GM10248 (cell line): Measurements from ENCODE around the gene CES5A.
A peak's percentile ranks its signal among the peaks of the same experiment; 100 is the strongest.
"Not testable (repeated sequence)": the region's sequence is repeated elsewhere in the genome, so short reads cannot be mapped to it uniquely, and the experiment has no call there.

ENCODE experiments used
- CTCF ChIA-PET: fragments of 300-600 bp; sonication (Branson Sonifier 250); formaldehyde crosslinking; extraction: SDS; loops from one replicate; lab custom pipeline; 2021; ENCODE audit warnings: antibody characterized with exemption; lab: Yijun Ruan, JAX
- POLR2A ChIA-PET: fragments of 350-650 bp; sonication (Branson Sonifier 250); formaldehyde crosslinking; extraction: SDS; loops from one replicate; lab custom pipeline; 2020; ENCODE audit warnings: antibody characterized with exemption; lab: Yijun Ruan, JAX
- DNase-seq: peaks from one replicate; pipeline ENCODE4 v3.0.0; 2012; ENCODE audit errors: extremely low spot score
- TF ChIP-seq, protein P1 (sequence below): IDR thresholded peaks from 2 replicates; pipeline ENCODE4 v1.5.1; 2012; ENCODE audit warnings: mild to moderate bottlenecking, low read depth; ENCODE audit errors: extremely low read depth, missing control alignments, control extremely low read depth

Gene CES5A

DNA sequence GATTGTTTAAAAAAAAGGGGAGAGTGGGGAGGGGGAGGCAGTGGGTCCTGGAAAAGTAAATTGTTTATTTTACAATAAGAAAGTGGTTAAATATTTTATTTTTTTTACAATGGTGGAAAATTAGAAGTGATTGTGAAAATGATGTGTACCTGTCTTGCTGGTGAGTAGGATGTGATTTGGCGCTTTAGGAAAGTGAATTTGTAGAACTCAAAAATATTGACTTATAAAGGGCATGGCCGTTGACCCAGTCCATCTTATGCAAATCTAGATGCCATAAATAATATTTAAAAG lies 32.1 kb downstream of the CES5A start:
- ChIA-PET POLR2A (no interaction called here), CTCF (interaction anchor here (1.9 kb wide), 1 partner anchor 14 kb away, joined by 6 read pairs; no protein-coding TSS in a partner anchor)
- TF ChIP-seq, protein P1, sequence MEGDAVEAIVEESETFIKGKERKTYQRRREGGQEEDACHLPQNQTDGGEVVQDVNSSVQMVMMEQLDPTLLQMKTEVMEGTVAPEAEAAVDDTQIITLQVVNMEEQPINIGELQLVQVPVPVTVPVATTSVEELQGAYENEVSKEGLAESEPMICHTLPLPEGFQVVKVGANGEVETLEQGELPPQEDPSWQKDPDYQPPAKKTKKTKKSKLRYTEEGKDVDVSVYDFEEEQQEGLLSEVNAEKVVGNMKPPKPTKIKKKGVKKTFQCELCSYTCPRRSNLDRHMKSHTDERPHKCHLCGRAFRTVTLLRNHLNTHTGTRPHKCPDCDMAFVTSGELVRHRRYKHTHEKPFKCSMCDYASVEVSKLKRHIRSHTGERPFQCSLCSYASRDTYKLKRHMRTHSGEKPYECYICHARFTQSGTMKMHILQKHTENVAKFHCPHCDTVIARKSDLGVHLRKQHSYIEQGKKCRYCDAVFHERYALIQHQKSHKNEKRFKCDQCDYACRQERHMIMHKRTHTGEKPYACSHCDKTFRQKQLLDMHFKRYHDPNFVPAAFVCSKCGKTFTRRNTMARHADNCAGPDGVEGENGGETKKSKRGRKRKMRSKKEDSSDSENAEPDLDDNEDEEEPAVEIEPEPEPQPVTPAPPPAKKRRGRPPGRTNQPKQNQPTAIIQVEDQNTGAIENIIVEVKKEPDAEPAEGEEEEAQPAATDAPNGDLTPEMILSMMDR: no peak
- no peak for DNase-seq

DNA sequence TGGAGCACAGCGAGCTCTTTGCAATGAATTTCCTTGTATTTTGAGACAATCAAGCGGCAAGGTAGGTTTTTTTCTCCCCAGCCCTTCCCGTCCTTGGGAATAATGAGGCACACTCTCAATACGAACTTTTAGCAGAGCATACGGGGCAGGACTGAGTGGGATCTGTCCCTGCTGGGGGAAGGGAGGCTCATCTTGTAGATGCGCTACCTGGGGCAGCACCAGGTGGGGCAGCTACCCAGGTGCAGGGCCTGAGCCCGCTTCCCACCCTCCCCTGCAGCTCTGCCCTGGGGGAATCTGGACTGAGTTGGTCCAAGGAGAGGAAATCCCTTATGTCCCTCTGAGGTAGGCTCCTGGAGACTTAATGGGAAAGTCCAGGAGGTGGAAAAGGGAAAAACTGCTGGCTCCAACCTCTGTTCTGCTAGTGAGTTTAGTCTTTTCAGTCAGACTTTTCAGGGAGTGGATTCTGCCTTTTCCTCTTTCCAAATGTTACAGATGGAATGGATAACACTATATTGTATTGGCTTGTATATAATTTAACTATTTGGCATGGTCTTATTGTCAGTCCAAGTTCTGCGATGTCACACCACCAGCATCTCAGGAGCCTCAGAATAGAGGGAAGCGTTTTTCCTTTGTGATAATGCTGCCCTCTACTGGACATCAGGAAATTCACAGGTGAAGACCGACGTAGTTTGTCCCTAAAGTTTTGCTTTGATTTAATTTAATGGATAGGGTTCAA lies 32.6 kb downstream of the CES5A start:
- TF ChIP-seq, protein P1: peak; percentile 58
- ChIA-PET POLR2A (no interaction called here), CTCF (interaction anchor here (0.9 to 4.6 kb wide), 10 partner anchors 9 to 377 kb away, joined by 3 to 41 read pairs (median 6); partner anchors contain the start of gene CES1)
- DNase-seq: peak; percentile 65

DNA sequence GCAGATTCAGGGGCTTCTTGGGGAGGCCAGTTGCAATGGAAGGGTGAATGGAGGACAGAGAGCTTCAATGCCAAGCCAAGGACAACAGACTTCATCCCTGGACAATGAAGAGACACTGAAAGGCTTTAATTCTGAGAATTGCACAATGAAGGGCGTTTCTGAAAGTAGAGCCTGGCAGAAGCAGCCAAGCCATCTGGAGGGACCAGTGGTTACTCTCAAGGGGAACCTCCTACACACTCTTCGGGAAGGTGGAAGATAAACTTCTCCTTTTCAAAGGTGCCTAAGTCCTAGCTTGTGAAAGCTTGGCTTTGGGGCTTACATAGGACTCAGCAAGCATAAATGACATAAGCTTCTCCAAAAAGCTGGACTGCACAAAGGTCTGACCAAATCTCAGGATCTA lies 36.1 kb downstream of the CES5A start:
- POLR2A ChIA-PET: no interaction called here
- no peak for DNase-seq
- TF ChIP-seq, protein P1: no peak
- CTCF ChIA-PET: interaction anchor here (1.6 to 4.6 kb wide), 2 partner anchors 128 to 375 kb away, joined by 3 to 41 read pairs; no protein-coding TSS in a partner anchor

DNA sequence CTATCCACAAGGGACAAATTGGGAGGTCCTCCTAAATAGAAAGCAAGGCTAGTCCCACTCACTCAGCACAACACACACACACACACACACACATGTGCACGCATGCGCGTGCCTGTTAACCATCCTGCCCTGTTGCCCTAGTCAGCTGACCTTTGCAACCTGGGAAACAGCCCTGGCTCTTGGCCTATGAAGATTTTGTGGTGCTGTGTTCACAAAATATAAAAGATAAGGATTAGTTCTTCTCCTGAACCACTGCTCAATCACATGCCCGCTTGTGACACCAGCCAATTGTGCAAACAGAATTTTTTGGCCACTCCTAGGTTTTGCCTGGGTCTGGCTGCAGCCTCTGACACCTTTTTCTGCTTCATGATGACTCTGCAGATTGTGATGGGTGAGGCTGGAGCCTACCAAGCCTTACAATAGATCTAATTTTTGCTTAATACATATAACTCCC lies 39.0 kb downstream of the CES5A start:
- TF ChIP-seq, protein P1: no peak
- ChIA-PET POLR2A (no interaction called here), CTCF (interaction anchor here (1.3 kb wide), 1 partner anchor 123 kb away, joined by 4 read pairs; no protein-coding TSS in a partner anchor)
- DNase-seq: no peak

DNA sequence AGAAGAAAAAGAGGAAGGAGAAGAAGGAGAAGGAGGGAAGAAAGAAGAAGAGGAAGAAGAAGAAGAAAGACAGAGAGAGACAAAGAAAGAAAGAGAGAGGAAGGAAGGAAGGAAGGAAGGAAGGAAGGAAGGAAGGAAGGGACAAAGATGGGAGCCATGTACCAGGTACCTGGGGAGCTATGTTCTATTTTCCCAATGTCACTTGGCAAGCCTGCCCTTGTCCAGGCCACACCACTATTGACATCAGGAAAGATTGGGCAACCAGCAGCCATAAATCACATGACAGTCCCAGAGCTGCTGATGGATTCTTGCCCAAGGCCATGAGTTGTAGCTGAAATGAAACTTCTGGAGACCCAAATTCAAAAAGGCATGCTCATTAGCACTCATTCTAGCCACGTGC lies 39.6 kb downstream of the CES5A start:
- ChIA-PET CTCF (interaction anchor here (1.3 kb wide), 1 partner anchor 123 kb away, joined by 4 read pairs; no protein-coding TSS in a partner anchor), POLR2A (no interaction called here)
- TF ChIP-seq, protein P1: no peak
- DNase-seq: no peak

DNA sequence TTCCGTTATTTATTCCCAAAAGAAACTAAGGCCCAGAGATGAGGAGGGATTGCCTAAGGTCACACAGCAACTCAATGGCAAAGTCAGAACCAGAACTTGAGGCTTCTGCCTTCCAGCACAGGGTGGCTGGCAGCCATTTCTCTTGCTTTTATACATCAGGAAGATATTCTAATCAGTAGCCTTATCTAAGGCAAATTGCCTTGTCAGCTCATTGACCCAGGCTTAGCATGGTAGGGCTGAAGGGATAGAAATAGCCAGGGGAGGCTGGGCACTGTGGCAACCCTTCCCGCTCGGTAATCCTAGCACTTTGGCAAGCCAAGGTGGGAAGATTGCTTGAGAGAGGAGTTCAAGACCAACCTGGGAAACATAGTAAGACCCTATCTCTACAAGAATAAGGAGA lies 40.0 kb downstream of the CES5A start:
- CTCF ChIA-PET: interaction anchor here (1.3 kb wide), 1 partner anchor 122 kb away, joined by 4 read pairs; no protein-coding TSS in a partner anchor
- DNase-seq, POLR2A ChIA-PET: not testable (repeated sequence)

DNA sequence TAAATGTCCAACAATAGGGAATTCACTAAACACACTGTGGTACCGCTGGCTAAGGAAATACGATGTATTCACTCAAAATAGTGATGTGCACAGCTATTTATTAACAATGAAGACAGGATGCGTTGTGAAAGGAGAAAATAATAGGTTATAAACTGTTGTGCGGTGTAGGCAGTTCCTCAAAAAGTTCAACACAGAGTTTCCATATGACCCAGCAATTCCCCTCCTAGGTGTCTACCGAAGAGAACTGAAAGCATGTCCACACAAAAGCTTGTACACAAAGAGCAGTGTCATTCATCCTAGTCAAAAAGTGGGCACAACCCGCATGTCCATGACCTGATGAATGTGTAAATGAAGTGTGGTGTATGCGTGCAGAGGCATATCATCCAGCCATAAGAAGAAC lies 41.1 kb downstream of the CES5A start:
- ChIA-PET CTCF (interaction anchor here (1.8 kb wide), 1 partner anchor 8 kb away, joined by 6 read pairs; no protein-coding TSS in a partner anchor), POLR2A (no interaction called here)

More for the DNA sequence above, 41.1 kb downstream of the CES5A start:
- no peak for DNase-seq
- TF ChIP-seq, protein P1: no peak
